H9 (cell line): ENCODE data around the gene GOT1. TPM values are rescaled to one million over a fixed set of nuclear protein-coding genes. Genes with fewer than 3 reads are reported as not detected.

Experiments
- DNase-seq: peaks from one replicate; pipeline ENCODE4 v3.0.0-alpha.2; 2017
- H2AFZ ChIP-seq: one replicate; pipeline ENCODE4 v1.6.1; 2013; ENCODE audit warnings: mild to moderate bottlenecking, low read length, control low read depth, moderate library complexity
- H2AK5ac ChIP-seq: 2 replicates; pipeline ENCODE4 v1.6.1; 2013; ENCODE audit warnings: low read length, control low read depth, mixed read lengths; ENCODE audit not compliant: insufficient read length
- H2BK120ac ChIP-seq: one replicate; pipeline ENCODE4 v1.6.1; 2013; ENCODE audit warnings: low read depth, mild to moderate bottlenecking, low read length, control low read depth, inconsistent platforms; ENCODE audit not compliant: poor library complexity, severe bottlenecking
- H2BK12ac ChIP-seq: 2 replicates; pipeline ENCODE4 v1.6.1; 2013; ENCODE audit warnings: low read length, control low read depth, mixed read lengths, low read depth; ENCODE audit not compliant: insufficient read length
- H2BK15ac ChIP-seq: 2 replicates; pipeline ENCODE4 v1.6.1; 2013; ENCODE audit warnings: low read depth, low read length, control low read depth
- H2BK20ac ChIP-seq: one replicate; pipeline ENCODE4 v1.6.1; 2013; ENCODE audit warnings: low read depth, mild to moderate bottlenecking, low read length, control low read depth, inconsistent platforms; ENCODE audit not compliant: poor library complexity, severe bottlenecking
- H2BK5ac ChIP-seq: 2 replicates; pipeline ENCODE4 v1.6.1; 2013; ENCODE audit warnings: low read length, control low read depth, mixed read lengths; ENCODE audit not compliant: insufficient read length
- H3K14ac ChIP-seq: 2 replicates; pipeline ENCODE4 v1.6.1; 2013; ENCODE audit warnings: low read length, control low read depth; ENCODE audit not compliant: insufficient read depth
- H3K18ac ChIP-seq: 2 replicates; pipeline ENCODE4 v1.6.1; 2013; ENCODE audit warnings: low read depth, mild to moderate bottlenecking, mixed read lengths, low read length, control low read depth; ENCODE audit not compliant: insufficient read length
- H3K23ac ChIP-seq: 2 replicates; pipeline ENCODE4 v1.6.1; 2013; ENCODE audit warnings: low read length, control low read depth, mixed read lengths, low read depth; ENCODE audit not compliant: insufficient read length
- H3K23me2 ChIP-seq: 2 replicates; pipeline ENCODE4 v1.6.1; 2013; ENCODE audit warnings: low read depth, mild to moderate bottlenecking, mixed read lengths, low read length, control low read depth; ENCODE audit not compliant: insufficient read length, poor library complexity, severe bottlenecking
- H3K27ac ChIP-seq: 2 replicates; pipeline ENCODE4 v1.5.1; 2013; ENCODE audit warnings: low read length, control low read depth, mixed read lengths, low read depth; ENCODE audit not compliant: insufficient read length
- H3K27me3 ChIP-seq: 2 replicates; pipeline ENCODE4 v1.6.1; 2013; ENCODE audit warnings: low read length, control low read depth, inconsistent platforms; ENCODE audit not compliant: insufficient read depth
- H3K4ac ChIP-seq: 2 replicates; pipeline ENCODE4 v1.6.1; 2013; ENCODE audit warnings: low read depth, mild to moderate bottlenecking, control low read depth, inconsistent platforms, low read length, moderate library complexity
- H3K4me1 ChIP-seq: 2 replicates; pipeline ENCODE4 v1.6.1; 2013; ENCODE audit warnings: low read length, control low read depth, inconsistent platforms; ENCODE audit not compliant: insufficient read depth
- H3K4me2 ChIP-seq: 2 replicates; pipeline ENCODE4 v1.6.1; 2013; ENCODE audit warnings: low read length, control low read depth, mixed read lengths; ENCODE audit not compliant: insufficient read length, insufficient read depth
- H3K56ac ChIP-seq: 2 replicates; pipeline ENCODE4 v1.6.1; 2013; ENCODE audit warnings: low read depth, mild to moderate bottlenecking, mixed read lengths, low read length, control low read depth; ENCODE audit not compliant: insufficient read length
- H3K79me1 ChIP-seq: 2 replicates; pipeline ENCODE4 v1.6.1; 2013; ENCODE audit warnings: low read depth, mild to moderate bottlenecking, moderate library complexity, low read length, control low read depth, inconsistent platforms; ENCODE audit not compliant: insufficient read depth, poor library complexity, severe bottlenecking
- H3K79me2 ChIP-seq: 2 replicates; pipeline ENCODE4 v1.6.1; 2013; ENCODE audit warnings: low read length, control low read depth, inconsistent platforms; ENCODE audit not compliant: insufficient read depth
- H3K9ac ChIP-seq: 2 replicates; pipeline ENCODE4 v1.6.1; 2013; ENCODE audit warnings: low read length, control low read depth, mixed read lengths; ENCODE audit not compliant: insufficient read length; ENCODE audit errors: extremely low read depth
- H3K9me3 ChIP-seq: one replicate; pipeline ENCODE4 v1.6.1; 2013; ENCODE audit warnings: low read depth, low read length, inconsistent platforms; ENCODE audit not compliant: control insufficient read depth
- H3T11ph ChIP-seq: one replicate; pipeline ENCODE4 v1.6.1; 2013; ENCODE audit warnings: mild to moderate bottlenecking, low read length, control low read depth, inconsistent platforms
- H4K20me1 ChIP-seq: one replicate; pipeline ENCODE4 v1.6.1; 2013; ENCODE audit not compliant: control insufficient read depth, insufficient read length, insufficient read depth
- H4K5ac ChIP-seq: 2 replicates; pipeline ENCODE4 v1.6.1; 2013; ENCODE audit warnings: low read depth, mild to moderate bottlenecking, mixed read lengths, low read length, control low read depth; ENCODE audit not compliant: insufficient read length
- H4K8ac ChIP-seq: replicated peaks from 2 replicates; pipeline ENCODE4 v1.6.1; 2013; ENCODE audit warnings: low read length, control low read depth, mixed read lengths, low read depth; ENCODE audit not compliant: insufficient read length
- H4K91ac ChIP-seq: 2 replicates; pipeline ENCODE4 v1.6.1; 2013; ENCODE audit warnings: low read depth, mild to moderate bottlenecking, moderate library complexity, mixed read lengths, low read length, control low read depth; ENCODE audit not compliant: insufficient read length
- H3K27ac Mint-ChIP-seq, 3 experiments: 2 replicates in 2 of 3; 3 replicates in 1 of 3; pipeline ENCODE4 v1.8.0; 2020 to 2021; ENCODE audit warnings: mixed read lengths in 3 of 3, mild to moderate bottlenecking in 1 of 3, moderate library complexity in 1 of 3
- H3K27me3 Mint-ChIP-seq: 2 replicates; pipeline ENCODE4 v1.8.0; 2021; ENCODE audit warnings: low read depth, mild to moderate bottlenecking, moderate library complexity, mixed read lengths
- H3K36me3 Mint-ChIP-seq, 3 experiments: 2 replicates in 2 of 3; 3 replicates in 1 of 3; pipeline ENCODE4 v1.8.0; 2020 to 2021; ENCODE audit warnings: low read depth in 3 of 3, mixed read lengths in 3 of 3; ENCODE audit not compliant: insufficient read depth in 1 of 3
- H3K4me1 Mint-ChIP-seq, 2 experiments: 2 replicates each; pipeline ENCODE4 v1.8.0; 2020; ENCODE audit warnings: mixed read lengths in 2 of 2
- H3K4me3 Mint-ChIP-seq, 2 experiments: 2 replicates in 1 of 2; 3 replicates in 1 of 2; pipeline ENCODE4 v1.8.0; 2020 to 2021; ENCODE audit warnings: mild to moderate bottlenecking in 2 of 2, mixed read lengths in 2 of 2, moderate library complexity in 1 of 2
- H3K9me3 Mint-ChIP-seq, 2 experiments: 2 replicates in 1 of 2; 3 replicates in 1 of 2; pipeline ENCODE4 v1.8.0; 2020; ENCODE audit warnings: mild to moderate bottlenecking in 2 of 2, mixed read lengths in 2 of 2, moderate library complexity in 1 of 2
- WGBS: extraction: QIAGEN DNeasy Blood & Tissue Kit; methylation state at CpG from one replicate; pipeline ENCODE4 v1.1.7; 2013; ENCODE audit warnings: missing lambda C conversion rate, low lambda C conversion rate, mixed read lengths; ENCODE audit not compliant: insufficient read length; ENCODE audit errors: extremely low coverage; 5-methylcytosine and 5-hydroxymethylcytosine counted together
- total RNA-seq: library from RNA; stranded (reverse); gene quantifications from 2 replicates; pipeline ENCODE4 v1.2.1, GENCODE V29; 2021
- TF ChIP-seq, protein P1 (sequence below): fragments of 200-600 bp; sonication (generic); conservative IDR thresholded peaks from 3 replicates; pipeline ENCODE4 v1.8.0; 2021; ENCODE audit warnings: antibody characterized with exemption, mild to moderate bottlenecking

GOT1 gene
- total RNA-seq, 1 experiment from 2014 or later: 43.3 TPM

DNA sequence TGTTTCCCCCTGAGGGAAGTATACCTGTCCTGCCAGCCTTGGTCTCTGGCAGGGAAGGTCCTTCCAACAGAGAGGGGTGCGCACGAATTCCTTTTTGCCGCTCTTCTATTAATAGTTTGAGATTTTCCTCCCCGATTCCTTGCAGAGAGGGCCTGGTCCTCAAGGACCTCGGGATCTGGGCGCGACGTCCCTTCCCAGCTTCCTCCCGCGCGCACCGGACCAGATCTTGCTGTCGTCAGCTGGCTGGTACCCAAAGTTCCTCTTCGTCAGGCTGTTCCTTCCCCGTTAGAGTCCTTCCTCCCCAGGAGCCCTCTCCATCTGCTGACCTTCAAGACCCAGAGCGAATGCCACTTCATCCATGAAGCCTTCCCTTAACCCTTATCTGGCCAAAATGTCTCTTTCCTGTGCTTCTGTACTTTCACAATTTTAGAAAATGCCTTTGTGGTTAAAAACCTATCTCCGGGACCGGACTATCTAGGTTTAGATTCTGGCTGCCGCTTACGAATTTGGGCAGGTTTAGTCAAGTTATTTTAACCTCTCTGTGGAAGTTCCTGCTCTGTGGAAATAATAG is 851 bp upstream of the GOT1 start:
- Histone ChIP-seq H3K23me2 (peaks cover 8% of the 10 kb centered on the region), H3K18ac (peak overlapping the region; percentile 36), H3K79me1 (peaks cover 2% of the 10 kb centered on the region), H2BK5ac (no peak overlapping the region), H4K20me1 (no peaks in the 10 kb centered on the region), H3K9ac (peak overlapping the region; percentile 51), H4K91ac (no peak overlapping the region), H2AK5ac (no peak overlapping the region), H3K79me2 (peaks cover 6% of the 10 kb centered on the region; the same call in 1 of the 2 replicates), H3K23ac (no peak overlapping the region), H3K9me3 (no peaks in the 10 kb centered on the region), H2BK15ac (no peak overlapping the region), H2BK12ac (no peak overlapping the region), H3K4me1 (no peaks in the 10 kb centered on the region; the same call in 1 of the 2 replicates), H3K27me3 (no peaks in the 10 kb centered on the region), H2AFZ (no peak overlapping the region), H3K27ac (no peak overlapping the region), H3K14ac (no peak overlapping the region), H2BK120ac (no peak overlapping the region), H2BK20ac (no peak overlapping the region), H3K4me2 (peak overlapping the region; percentile 64), H3K4ac (no peak overlapping the region), H4K8ac (no peak overlapping the region), H3K56ac (no peak overlapping the region), H3T11ph (no peak overlapping the region), H4K5ac (no peak overlapping the region)
- 0 out of 7 replicates have a peak, but pooled peaks cover 0 to 3% (median 0%) of the 10 kb centered on the region in 3 experiments for H3K36me3 Mint-ChIP-seq
- peak overlapping the region; percentile 94 to 95 for H3K4me3 Mint-ChIP-seq
- H3K27ac Mint-ChIP-seq: peak overlapping the region; percentile 89 to 98 (median 94); a peak in 6 of 7 replicates
- DNase-seq: peak; percentile 50
- no peaks in the 10 kb centered on the region for H3K9me3 Mint-ChIP-seq
- H3K27me3 Mint-ChIP-seq: no peaks in the 10 kb centered on the region; the same call in none of the 2 replicates
- H3K4me1 Mint-ChIP-seq: peaks cover 14 to 20% of the 10 kb centered on the region in 2 experiments
- no CpG with 5 or more reads among the region's 20 CpGs for WGBS
- TF ChIP-seq, protein P1, sequence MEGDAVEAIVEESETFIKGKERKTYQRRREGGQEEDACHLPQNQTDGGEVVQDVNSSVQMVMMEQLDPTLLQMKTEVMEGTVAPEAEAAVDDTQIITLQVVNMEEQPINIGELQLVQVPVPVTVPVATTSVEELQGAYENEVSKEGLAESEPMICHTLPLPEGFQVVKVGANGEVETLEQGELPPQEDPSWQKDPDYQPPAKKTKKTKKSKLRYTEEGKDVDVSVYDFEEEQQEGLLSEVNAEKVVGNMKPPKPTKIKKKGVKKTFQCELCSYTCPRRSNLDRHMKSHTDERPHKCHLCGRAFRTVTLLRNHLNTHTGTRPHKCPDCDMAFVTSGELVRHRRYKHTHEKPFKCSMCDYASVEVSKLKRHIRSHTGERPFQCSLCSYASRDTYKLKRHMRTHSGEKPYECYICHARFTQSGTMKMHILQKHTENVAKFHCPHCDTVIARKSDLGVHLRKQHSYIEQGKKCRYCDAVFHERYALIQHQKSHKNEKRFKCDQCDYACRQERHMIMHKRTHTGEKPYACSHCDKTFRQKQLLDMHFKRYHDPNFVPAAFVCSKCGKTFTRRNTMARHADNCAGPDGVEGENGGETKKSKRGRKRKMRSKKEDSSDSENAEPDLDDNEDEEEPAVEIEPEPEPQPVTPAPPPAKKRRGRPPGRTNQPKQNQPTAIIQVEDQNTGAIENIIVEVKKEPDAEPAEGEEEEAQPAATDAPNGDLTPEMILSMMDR: no peak
